ENCODE measurements around the gene PPM1J.

PPM1J gene

DNA sequence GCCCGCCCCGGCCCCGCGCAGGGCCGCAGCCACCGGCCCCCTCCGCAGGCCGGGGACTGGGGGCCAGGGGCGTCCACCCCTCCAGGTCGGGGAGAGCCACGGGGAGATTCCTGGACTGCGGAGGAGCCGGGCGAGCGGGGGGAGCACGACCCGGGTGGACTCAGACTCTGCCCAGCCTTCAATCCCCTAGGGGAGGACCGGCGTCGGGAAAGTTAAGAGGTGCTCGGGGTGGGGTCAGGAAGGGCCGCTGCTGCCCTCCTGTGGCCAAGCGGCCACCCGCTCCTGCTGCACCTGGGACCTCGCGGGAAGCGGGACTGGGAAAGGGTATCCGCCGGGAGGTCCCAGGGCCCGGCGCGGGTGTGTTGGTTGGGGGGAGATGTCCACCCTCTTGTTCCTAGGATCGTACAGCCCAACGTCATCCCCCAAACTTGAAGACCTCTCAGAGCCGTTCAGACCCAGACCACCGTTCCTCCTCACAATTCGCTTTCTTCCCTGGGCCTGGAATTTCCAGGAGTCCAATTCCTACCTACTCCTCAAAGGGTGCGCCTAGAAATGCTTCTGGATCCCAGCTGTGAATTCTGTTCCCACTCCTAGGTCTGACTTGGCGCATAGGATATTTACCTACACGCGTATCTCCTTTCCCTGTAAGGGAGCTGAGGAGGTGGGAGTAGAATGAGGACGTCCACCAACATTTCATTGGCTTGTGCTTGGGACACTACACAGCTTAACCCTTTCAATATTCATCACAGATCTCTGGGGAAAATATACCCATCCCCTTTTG lies 7.7 kb downstream of the PPM1J start:
- no peak for DNase-seq (ENCODE audit: low read depth)
- peak overlapping the region; percentile 92 for H3K4me3 ChIP-seq (ENCODE audit: low read depth, low read length)

- DNase-seq (ENCODE audit: low read depth) = no peak
- peak within 1 kb of the TSS; percentile 92 for H3K4me3 ChIP-seq (ENCODE audit: low read depth, low read length)
Measured at GRCh38 chr1:112706505-112707220, 8.5 kb downstream of the PPM1J start, which contains the start of gene RHOC. TSS of gene RHOC (minus strand) at chr1:112707127. CDS start at chr1:112703799, 3,328 bp downstream.

DNA sequence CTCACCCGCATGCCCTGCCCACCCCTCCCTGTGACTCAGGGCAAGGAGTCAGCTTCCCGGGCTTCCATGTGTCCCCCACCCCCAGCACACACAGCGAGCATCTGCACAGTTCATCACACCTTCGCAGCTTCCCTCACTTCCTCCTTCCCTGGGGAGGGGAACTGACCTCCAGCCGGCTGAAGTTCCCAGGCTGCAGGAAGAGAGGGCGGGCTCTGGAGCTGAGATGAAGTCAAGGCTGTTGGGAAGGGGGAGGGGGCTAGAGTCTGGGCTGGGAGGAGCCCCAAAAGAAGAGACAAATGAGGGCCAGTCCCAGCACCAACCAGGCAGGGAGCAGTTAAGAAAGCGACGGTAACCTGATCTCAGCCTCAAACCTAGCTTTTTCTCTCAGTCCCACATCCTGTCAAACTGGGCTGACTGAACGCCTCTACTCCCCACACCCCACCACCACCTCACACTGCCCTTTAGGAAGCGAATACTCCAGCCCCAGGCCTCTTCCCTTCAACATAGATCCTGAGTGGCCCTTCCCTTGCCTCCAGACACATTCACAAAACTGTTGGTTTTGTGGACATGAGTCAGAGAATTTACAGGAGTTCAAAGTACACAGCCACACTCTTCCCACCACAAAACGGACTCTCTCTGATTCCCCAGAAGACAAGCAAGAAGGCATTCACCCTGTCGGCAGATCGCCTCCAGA lies 10.1 kb downstream of the PPM1J start:
- peak overlapping the region; percentile 92 for H3K4me3 ChIP-seq (ENCODE audit: low read depth, low read length)
- DNase-seq (ENCODE audit: low read depth) = peak; percentile 96

GRCh38 chr1:112704391-112704933 lies 10.7 kb downstream of the PPM1J start:
- no peak for DNase-seq (ENCODE audit: low read depth)
- H3K4me3 ChIP-seq (ENCODE audit: low read depth, low read length) = peak overlapping the region; percentile 92

DNA sequence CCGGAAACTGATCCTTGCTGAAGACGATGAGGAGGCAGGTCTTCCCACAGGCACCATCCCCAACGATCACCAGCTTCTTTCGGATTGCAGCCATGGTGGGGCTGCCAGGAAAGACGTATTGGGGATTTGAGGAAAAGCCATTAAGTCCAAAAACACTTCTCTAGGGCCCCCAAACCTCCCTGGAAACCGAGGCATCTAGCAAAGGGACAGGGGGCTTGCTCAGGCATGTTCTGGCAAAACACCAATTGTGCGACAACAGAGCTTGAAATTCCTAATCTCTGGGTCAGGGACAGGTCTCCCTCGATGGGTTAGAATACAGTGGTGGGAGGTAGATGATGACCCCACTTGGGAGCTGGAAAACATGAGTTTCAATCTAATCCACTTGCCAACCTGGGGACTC lies 11.4 kb downstream of the PPM1J start:
- no peak overlapping the region for H3K4me3 ChIP-seq (ENCODE audit: low read depth, low read length)
- DNase-seq (ENCODE audit: low read depth) = no peak

DNA sequence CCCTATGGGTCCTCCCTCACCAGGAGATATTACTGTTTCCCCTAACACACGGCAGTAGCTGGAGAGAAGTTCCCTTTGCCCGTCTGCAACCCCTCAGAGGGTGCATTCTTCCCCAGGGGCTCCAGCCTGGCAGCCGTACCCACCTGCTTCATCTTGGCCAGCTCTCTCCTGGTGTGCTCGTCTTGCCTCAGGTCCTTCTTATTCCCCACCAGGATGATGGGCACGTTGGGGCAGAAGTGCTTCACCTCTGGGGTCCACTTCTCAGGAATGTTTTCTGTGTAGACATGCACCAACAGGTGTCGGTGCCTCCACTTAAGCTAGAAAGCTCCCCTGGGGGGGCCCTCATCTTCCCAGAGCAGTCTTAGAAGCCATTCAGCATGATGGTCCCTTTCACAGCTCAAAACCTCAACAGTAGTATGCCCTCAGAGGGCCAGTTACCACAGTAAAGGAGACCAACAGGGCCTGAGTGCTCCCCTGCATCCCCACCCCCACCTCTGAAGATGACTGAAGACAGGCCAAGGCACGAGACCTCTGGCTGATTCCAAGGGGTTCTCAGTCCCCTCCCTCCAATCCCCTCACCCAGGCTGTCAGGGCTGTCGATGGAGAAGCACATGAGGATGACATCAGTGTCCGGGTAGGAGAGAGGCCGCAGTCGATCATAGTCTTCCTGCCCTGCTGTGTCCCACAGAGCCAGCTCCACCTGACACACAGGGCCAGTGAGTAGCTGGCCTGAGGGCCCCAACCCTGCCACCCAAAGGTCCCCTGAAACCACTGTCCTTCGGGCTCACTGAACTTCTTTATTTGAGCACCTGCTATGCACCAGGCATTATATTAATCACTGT lies 12.5 kb downstream of the PPM1J start:
- no peak for DNase-seq (ENCODE audit: low read depth)
- H3K4me3 ChIP-seq (ENCODE audit: low read depth, low read length) = no peak overlapping the region

GRCh38 chr1:112702067-112702395 lies 13.1 kb downstream of the PPM1J start:
- DNase-seq (ENCODE audit: low read depth) = no peak
- H3K4me3 ChIP-seq (ENCODE audit: low read depth, low read length) = no peak overlapping the region

DNA sequence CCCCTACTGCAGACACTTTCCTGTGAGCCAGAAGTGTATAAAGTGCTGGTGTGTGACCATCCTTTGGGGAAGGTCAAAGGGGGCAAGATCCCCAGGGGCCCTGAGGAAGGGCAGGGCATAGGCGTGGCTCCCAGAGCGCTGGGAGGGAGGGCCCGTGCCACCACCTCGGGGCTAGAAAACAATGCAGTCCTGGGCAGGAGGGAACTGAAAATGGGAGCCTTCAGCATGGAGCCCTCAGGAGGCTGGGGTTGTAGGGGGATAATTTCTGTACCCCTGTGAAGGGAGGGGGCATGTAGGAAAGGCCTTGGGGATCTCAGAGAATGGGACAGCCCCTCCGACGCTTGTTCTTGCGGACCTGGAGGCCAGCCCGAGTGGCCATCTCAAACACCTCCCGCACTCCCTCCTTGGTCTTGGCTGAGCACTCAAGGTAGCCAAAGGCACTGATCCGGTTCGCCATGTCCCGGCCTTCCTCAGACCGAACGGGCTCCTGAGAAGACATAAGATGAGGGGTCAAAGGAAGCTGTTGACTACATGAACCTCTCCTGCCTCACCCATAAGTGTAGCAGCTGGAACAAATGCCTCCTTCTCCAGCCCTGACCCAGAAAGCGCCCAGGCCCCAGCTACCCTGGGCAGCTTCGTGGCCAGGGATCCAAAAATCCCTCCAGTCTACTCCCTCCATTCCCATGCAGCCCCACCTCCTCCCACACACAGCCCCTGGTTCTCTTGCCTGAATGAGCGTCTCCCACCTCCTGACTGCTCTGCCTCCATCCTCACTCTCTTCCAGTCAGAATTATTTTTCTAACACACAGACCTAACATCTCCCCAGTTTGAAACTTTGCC lies 13.7 kb downstream of the PPM1J start:
- DNase-seq (ENCODE audit: low read depth) = no peak
- no peak overlapping the region for H3K4me3 ChIP-seq (ENCODE audit: low read depth, low read length)

DNA sequence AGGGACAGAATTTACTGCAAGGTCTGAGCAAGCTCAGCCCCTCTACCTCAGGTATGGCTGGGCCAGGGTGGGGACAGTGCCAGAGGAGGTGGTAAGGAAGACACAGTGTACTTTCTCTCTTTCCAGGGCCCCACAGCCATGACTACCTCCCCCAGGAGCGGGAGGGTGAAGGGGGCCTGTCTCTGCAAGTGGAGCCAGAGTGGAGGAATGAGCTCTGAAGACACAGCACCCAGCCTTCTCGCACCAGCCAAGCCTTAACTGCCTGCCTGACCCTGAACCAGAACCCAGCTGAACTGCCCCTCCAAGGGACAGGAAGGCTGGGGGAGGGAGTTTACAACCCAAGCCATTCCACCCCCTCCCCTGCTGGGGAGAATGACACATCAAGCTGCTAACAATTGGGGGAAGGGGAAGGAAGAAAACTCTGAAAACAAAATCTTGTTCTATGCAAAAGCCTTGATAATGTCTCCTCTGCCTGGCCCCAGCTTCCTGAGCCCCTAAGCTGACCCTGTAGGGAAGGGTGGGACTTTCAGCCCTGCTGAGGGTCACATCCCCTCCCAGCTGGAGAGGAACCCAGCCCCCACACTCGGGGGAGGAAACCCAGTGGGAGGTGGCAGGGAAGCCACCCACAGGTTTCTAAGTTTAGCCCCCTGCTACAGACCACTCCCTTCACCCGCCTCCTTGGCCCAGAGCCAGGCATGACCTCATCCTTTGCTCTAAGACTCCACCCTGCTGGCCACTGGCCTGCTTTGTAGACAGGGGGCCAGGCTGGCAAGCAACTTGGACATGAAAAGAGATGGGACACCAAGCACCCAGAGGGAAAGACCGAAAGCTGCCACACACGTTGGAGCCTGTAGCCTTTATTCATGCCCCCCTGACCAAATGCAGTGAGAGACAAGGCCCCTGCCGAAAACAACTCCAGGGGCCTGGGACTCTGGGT lies 14.6 kb downstream of the PPM1J start:
- H3K4me3 ChIP-seq (ENCODE audit: low read depth, low read length) = no peak overlapping the region

DNA sequence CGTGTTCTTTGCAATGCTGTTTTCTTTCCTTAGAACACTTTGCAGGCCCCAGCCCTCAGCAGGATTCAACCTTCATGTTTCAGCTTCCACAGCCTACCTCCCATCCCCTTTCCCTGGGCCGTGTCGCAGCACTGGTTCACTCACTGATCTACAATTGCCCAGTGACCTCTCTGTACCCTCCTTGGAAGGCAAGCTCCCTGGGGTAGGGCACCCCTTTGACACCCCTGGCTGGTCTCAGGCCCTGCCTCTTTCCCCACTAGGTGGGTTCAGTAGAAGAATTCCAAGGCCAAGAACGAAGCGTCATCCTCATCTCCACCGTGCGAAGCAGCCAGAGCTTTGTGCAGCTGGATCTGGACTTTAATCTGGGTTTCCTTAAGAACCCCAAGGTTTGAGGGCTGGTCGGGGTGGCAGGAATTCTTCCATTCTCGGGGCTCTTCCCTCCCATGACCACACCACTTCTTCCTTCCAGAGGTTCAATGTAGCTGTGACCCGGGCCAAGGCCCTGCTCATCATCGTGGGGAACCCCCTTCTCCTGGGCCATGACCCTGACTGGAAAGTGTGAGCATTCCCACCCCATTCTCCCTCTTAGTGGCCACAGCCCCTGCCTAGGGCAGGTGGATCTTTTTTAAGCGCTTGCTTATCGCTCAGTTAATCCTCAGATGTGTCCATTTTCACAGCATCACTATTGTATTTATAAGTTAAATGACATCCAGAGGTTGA lies 15.5 kb downstream of the PPM1J start:
- DNase-seq (ENCODE audit: low read depth) = no peak
- no peak overlapping the region for H3K4me3 ChIP-seq (ENCODE audit: low read depth, low read length)

More for the DNA sequence above, 14.6 kb downstream of the PPM1J start:
- DNase-seq (ENCODE audit: low read depth) = peak; percentile 92

- no peak for DNase-seq (ENCODE audit: low read depth)
- H3K4me3 ChIP-seq (ENCODE audit: low read depth, low read length) = no peak overlapping the region
Measured at GRCh38 chr1:112698366-112699310, 16.5 kb downstream of the PPM1J start.

- DNase-seq (ENCODE audit: low read depth) = no peak
Measured at GRCh38 chr1:112697781-112698201, 17.3 kb downstream of the PPM1J start.

DNA sequence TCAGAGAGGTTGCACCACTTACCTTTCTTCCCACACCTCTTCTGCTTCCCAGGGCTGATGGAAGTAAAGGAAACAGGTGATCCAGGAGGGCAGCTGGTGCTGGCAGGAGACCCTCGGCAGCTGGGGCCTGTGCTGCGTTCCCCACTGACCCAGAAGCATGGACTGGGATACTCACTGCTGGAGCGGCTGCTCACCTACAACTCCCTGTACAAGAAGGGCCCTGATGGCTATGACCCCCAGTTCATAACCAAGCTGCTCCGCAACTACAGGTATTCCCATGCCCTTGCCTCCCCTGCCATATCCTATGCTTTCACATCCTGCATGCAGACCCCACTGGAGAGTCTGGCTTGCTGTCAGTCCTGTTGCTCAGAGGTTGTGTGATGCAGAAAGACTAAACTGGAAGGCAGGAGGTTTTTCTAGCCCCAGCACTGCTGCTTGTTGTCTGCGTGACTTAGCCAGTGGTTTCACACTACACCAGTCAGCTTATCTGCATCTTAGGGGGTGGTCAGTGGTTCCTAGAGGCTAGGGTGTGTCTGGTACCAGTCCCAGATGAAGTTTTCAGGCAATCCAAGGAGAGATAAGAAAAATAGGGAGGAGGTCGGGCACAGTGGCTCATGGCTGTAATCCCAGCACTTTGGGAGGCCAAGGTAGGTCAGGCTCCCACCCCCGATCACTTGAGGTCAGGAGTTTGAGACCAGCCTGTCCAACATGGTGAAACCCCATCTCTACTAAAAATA lies 18.4 kb downstream of the PPM1J start:
- no peak for DNase-seq (ENCODE audit: low read depth)
- H3K4me3 ChIP-seq (ENCODE audit: low read depth, low read length) = no peak overlapping the region

More at GRCh38 chr1:112697781-112698201, 17.3 kb downstream of the PPM1J start:
- no peak overlapping the region for H3K4me3 ChIP-seq (ENCODE audit: low read depth, low read length)

DNA sequence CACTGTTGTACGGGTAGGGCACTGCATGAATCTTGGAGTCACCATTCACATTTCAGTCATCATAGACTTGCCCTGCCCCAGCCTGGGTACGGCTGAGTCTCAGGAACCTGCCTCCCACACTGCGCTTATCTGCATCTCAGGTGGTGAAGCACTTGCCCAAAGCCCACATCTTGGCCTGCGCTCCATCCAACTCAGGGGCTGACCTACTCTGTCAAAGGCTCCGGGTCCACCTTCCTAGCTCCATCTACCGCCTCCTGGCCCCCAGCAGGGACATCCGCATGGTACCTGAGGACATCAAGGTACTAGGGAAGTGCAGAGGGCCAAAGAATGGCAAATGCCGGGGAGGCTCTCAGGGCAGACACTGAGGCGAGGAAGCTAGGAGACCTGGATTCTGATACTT lies 19.9 kb downstream of the PPM1J start:
- DNase-seq (ENCODE audit: low read depth) = no peak
- H3K4me3 ChIP-seq (ENCODE audit: low read depth, low read length) = no peak overlapping the region

- H3K4me3 ChIP-seq (ENCODE audit: low read depth, low read length) = no peak overlapping the region
- no peak for DNase-seq (ENCODE audit: low read depth)
Measured at GRCh38 chr1:112694363-112694929, 20.7 kb downstream of the PPM1J start.
